ENCODE results near the gene EREG. TPM values are rescaled to one million over a fixed set of nuclear protein-coding genes. Genes with fewer than 3 reads are reported as not detected.

Gene EREG
- total RNA-seq, 1 experiment from 2014 or later = not detected

- H3K9me3 Mint-ChIP-seq = no peaks in the 10 kb centered on the region
- no peak overlapping the region for H2BK20ac ChIP-seq (ENCODE audit: low read depth, low read length, poor library complexity, severe bottlenecking)
- H2AK5ac ChIP-seq (ENCODE audit: insufficient read length, low read length) = no peak overlapping the region
- H3K56ac ChIP-seq (ENCODE audit: insufficient read length, low read depth, low read length) = no peak overlapping the region
- peaks cover 10 to 11% of the 10 kb centered on the region in 2 experiments for H3K4me1 Mint-ChIP-seq
- no peak overlapping the region for H4K8ac ChIP-seq (replicated peaks; ENCODE audit: insufficient read length, low read depth, low read length)
- H3K9ac ChIP-seq (ENCODE audit: extremely low read depth, insufficient read length, low read length) = no peak overlapping the region
- H3K18ac ChIP-seq (ENCODE audit: insufficient read length, low read depth, low read length) = no peak overlapping the region
- TF ChIP-seq CTCF (conservative IDR thresholded peaks at IDR 0.05) = no peak
- H2AFZ ChIP-seq (ENCODE audit: low read length) = no peak overlapping the region
- no peaks in the 10 kb centered on the region for H4K20me1 ChIP-seq (ENCODE audit: control insufficient read depth, insufficient read depth, insufficient read length)
- H3K4me1 ChIP-seq (ENCODE audit: insufficient read depth, low read length) = no peaks in the 10 kb centered on the region
- H3K4me2 ChIP-seq (ENCODE audit: insufficient read depth, insufficient read length, low read length) = peak overlapping the region; percentile 80
- H3K4me3 Mint-ChIP-seq = peak overlapping the region; percentile 77 to 83
- no peak overlapping the region for H2BK120ac ChIP-seq (ENCODE audit: low read depth, low read length, poor library complexity, severe bottlenecking)
- no peak overlapping the region for H4K5ac ChIP-seq (ENCODE audit: insufficient read length, low read depth, low read length)
- H3K27me3 ChIP-seq (ENCODE audit: insufficient read depth, low read length) = 0 out of 2 replicates have a peak, but pooled peaks cover 2% of the 10 kb centered on the region
- H2BK12ac ChIP-seq (ENCODE audit: insufficient read length, low read depth, low read length) = no peak overlapping the region
- no peaks in the 10 kb centered on the region for H3K79me2 ChIP-seq (ENCODE audit: insufficient read depth, low read length)
- peaks cover 8% of the 10 kb centered on the region for H3K23me2 ChIP-seq (ENCODE audit: insufficient read length, low read depth, low read length, poor library complexity, severe bottlenecking)
- WGBS (ENCODE audit: extremely low coverage, insufficient read length, low lambda C conversion rate) = no CpG with 5 or more reads among the region's 11 CpGs
- no peaks in the 10 kb centered on the region for H3K9me3 ChIP-seq (ENCODE audit: control insufficient read depth, low read depth, low read length)
- H3K14ac ChIP-seq (ENCODE audit: insufficient read depth, low read length) = no peak overlapping the region
- no peak overlapping the region for H3K23ac ChIP-seq (ENCODE audit: insufficient read length, low read depth, low read length)
- H2BK15ac ChIP-seq (ENCODE audit: low read depth, low read length) = no peak overlapping the region
- H2BK5ac ChIP-seq (ENCODE audit: insufficient read length, low read length) = no peak overlapping the region
- peaks cover 26% of the 10 kb centered on the region for H3K27me3 Mint-ChIP-seq (ENCODE audit: low read depth)
- DNase-seq = peak; percentile 50
- no peaks in the 10 kb centered on the region for H3K36me3 Mint-ChIP-seq (ENCODE audit: insufficient read depth in 1 of 3, low read depth in 3 of 3)
- H3K79me1 ChIP-seq (ENCODE audit: insufficient read depth, low read depth, low read length, poor library complexity, severe bottlenecking) = no peaks in the 10 kb centered on the region
- no peak overlapping the region for H3K4ac ChIP-seq (ENCODE audit: low read depth, low read length)
- no peak overlapping the region for H3T11ph ChIP-seq (ENCODE audit: low read length)
- no peak overlapping the region for H4K91ac ChIP-seq (ENCODE audit: insufficient read length, low read depth, low read length)
- H3K27ac ChIP-seq (ENCODE audit: insufficient read length, low read depth, low read length) = no peak overlapping the region
- no peak overlapping the region for H3K27ac Mint-ChIP-seq
Observed at GRCh38 chr4:74365761-74366160, 816 bp downstream of the EREG start.
